GM18909 (cell line): ENCODE measurements around the gene MED20.

Experiments used
- ATAC-seq: cut with Tn5 transposase; IDR thresholded peaks from one replicate; pipeline ENCODE4 v1.9.1; 2021; ENCODE audit warnings: mild to moderate bottlenecking; ENCODE audit not compliant: unreplicated experiment, poor library complexity

The MED20 gene

GRCh38 chr6:41914869-41915530 lies 5.9 kb downstream of the MED20 start:
- ATAC-seq: no peak

- no peak for ATAC-seq
Observed at GRCh38 chr6:41914343-41914742, 6.6 kb downstream of the MED20 start.

- no peak for ATAC-seq
Observed at GRCh38 chr6:41909727-41910126, 11.2 kb downstream of the MED20 start.

DNA sequence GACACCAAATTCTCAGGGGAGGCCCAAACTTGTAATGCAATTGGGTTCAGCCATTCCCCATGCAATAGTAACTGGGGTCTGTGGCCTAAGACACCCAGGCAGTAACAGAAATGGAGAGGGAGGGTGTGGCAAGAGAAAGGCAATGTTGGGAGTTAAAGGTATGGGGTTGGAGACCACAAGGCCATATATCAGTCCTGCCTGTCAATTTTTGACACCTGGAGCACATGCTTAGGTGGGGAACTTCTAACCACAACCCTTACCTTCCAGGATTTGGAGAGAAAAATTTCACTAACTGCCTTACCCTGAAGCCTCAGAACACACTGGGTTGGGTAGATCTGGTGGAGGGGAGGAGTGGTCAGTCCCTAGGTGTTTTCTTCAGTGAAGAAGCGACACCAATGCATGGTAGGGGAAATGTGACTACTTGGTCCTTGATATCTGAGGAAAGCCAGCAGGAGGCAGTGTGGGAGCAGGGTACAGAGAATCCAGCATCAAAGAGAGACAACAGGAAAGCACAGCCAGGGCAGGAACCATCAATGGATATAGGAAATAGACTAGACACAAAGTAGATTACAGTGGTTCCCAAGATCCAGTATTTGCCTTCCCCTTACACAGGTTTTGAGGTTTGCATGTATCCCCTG lies 18.9 kb downstream of the MED20 start:
- no peak for ATAC-seq

GRCh38 chr6:41900861-41901260 lies 20.1 kb downstream of the MED20 start:
- no peak for ATAC-seq

DNA sequence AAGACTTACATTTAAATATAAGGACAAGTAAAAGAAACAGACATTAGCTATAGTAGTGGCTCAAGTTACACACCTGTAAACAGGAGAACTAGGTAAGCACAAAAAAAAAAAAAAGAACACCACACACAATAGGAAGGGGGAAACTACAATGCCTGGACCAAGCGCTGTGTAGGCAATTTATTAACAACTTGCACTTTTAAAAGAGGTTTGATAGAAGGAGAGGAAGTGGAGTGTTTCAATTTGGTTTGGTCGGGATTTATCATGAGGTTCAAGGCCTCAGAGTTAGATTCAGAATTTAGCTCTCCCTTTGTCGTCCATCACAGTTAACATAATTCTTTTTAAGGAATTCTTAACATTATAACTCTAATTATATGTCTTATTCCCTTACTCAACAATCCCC lies 24.7 kb downstream of the MED20 start:
- ATAC-seq: no peak

DNA sequence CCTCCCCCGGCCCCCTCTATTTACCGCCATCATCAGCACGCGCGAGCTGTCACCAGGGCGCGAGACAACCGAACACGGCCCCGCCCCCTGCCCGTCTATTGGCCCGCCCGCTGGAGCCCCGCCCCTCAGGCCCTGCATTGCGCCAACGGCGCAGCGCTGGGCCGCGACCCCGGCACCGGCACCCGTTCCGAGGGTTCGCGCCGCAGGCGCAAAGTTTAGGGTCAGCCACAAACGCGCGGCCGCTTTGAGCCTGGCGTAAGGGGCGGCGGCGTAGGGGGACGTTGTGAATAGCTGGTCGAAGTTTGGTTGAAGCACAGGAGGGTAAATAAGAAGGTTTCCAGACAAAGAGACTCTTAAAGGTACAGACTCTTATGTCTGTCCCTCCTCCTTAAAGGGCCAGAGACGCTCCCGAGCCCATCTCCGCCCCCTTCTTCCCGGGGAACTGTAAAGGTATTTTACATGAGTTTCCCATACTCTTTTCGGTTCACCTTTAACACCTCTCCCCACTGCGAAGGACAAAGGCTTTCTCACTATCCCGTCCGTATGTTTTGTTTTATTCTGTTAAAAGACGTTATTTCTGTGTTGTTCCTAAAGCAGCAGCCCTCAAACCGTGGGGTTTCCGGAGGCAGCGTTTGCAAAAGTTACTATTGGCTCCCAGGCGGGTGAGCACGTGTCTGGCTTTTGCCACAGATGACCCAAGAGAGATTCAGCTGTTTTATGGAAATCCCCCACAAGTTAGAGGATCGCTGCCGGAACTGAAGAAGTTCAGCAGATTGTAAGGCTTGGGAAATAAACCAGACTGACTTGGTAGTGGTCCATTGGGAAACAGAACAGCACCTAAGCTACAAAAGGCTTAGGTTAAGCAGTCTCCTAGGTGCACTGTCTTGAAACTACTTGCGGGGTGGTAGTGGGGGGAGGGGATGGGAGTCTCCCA lies 25.4 kb downstream of the MED20 start, which contains the start of gene USP49:
Gene USP49 (minus strand): TSS at position 76 of the 934 bp plus-strand sequence. CDS start 88,392 bp downstream, outside the sequence.
- ATAC-seq: peak; percentile 83

DNA sequence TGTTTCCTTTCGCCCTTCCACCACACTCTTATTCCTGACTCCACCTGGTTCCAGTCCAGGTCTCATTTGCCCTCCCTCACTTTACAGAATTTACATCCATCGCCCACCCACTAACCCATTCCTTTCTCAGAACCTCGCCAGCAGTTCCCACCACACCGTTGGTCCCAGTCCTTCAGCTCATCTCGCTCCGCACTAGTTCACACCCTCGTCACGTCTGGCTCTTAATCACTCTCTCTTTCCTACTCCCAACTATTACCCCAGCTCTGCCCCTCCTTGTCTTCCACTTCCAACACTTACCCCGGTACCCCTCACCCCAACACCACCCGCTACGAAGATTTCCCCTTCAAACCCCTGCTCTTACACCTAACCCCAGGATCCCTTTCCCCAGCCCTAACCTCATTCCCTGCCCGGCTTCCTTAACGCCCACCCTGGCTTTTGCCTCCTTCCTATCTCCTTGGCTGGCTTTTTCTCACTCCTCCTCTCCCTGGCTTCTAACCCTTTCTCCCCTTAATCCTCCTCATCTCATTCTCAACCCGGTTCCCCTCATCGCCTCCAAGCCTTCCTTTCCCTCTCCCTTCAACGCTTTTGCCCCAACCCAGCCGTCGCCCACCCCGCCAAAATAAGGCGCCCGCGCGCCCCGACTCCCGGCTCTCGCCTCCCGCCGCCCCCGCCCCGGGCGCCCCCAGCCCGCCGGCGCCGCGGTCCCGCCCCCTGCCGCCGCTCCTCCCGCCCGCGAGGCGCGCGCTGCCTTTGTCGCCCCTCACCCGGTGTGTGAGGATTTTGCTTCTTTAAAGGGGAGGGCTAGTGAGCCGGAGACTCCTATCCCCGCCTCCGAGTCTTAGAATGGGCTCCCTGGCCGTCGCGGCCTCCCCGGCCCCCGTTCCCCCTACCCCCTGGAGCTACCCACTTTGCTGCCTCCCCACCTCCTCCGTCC lies 26.3 kb downstream of the MED20 start:
- peak; percentile 23 for ATAC-seq

DNA sequence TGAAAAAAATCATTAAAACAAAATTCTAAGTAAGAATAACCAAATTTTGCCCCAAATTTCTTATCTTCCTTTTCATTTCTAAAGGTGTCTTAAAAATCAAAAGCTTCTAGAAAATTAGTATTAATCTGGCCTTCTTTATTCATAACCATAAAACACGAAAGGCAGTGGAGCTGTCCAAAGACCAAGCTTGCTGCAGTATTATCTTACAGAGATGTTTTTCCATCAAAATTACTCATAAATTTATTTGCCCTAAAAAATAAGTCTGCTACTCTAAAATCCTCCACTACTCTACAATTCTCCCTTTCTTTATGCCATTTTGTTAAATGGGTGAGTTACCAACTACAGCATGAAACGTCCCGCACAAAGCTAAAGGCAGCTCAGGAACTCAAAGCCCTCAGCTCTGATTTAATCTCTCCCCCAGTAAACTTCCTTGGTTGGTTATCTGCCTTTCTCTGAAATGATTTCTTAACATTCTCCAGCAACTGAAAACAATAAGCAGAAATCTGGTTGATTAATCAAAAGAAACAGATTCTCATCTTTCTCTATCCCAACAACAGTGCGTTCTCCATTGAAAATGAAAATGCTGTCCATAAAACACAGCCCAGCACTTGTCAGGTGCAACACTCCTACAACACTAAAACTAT lies 27.9 kb downstream of the MED20 start:
- ATAC-seq: no peak

GRCh38 chr6:41887331-41887751 lies 33.6 kb downstream of the MED20 start:
- ATAC-seq: no peak

DNA sequence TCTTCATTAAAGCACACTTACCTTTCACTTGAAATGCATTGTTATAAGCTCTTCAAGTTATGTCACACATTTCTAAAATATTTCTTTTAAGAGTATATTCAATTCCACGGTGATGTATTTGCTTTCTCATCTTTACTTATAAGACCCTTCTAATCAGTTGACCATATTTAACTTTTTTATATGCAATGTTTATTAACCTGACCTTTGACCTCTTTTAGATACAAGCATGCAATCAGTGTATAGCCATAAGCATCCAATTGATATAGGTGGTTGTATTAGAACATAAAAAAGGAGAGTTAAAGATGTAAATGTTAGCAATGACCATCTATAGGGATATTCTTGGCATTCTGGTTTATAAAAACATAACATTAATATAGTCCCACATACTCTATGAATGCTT lies 35.0 kb downstream of the MED20 start:
- no peak for ATAC-seq

GRCh38 chr6:41884957-41885356 lies 36.0 kb downstream of the MED20 start:
- ATAC-seq: no peak

DNA sequence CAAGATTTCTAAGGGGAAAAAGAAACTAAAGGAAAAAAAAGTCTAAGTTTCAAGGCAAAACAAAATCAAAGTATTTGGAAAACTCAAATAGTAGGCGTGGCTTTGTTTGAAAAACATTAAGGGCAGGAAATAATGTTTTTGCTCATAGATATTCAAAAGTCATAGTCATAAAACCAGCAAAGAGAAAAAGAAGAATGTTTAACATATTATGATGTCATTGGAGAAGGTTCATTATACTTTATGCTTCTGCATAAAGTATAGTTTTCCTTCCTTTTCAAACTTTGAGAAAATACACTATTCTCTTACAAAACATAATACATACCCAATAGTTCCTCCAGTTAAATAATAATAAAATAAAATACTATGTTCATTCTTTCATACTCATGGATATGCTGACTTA lies 39.4 kb downstream of the MED20 start:
- no peak for ATAC-seq

DNA sequence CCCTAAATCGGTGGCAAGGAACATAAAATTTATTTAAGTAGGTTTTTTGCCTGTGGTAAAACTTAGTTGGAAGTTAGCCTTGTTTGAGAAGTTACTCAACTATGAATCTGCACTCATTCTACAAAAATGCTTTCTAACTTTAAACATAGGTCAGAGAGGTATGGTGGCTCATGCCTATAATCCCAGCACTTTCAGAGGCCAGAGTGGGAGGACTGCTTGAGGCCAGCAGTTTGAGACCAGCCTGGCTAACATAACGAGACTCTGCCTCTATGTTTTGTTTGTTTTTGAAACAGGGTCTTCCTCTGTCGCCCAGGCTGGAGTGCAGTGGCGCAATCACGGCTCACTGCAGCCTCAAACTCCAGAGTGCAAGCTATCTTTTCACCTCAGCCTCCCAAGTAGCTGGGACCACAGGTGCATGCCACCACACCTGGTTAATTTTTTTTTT lies 42.0 kb downstream of the MED20 start:
- ATAC-seq: no peak

- no peak for ATAC-seq
Observed at GRCh38 chr6:41878246-41878645, 42.7 kb downstream of the MED20 start.

DNA sequence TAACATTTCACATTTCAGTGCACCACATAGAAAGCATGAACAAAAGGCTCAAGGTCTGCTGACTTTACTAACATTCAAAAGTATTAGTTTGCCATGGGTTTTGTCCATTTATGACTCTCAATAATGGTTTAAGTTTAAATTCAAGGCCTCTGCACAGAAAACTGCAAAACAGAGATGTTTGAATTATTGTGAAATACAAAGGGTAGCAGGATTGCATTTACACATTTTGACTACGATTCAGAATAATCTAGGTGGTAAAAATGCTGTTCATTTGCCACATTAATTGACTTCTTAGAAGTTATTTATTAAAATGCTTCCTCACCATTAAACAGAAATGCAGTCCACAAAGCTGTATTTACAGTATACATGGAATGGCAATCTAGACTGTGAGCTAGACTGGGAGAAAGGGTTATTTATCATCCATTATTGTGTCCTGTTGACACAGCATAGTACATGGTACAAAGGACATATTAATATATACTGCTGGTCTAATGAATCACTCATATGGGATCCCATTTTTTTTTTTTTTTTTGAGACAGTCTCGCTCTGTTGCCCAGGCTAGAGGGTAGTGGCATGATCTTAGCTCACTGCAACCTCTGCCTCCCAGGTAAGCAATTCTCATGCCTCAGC lies 43.8 kb downstream of the MED20 start:
- ATAC-seq: no peak

GRCh38 chr6:41874741-41875140 lies 46.2 kb downstream of the MED20 start:
- ATAC-seq: no peak

DNA sequence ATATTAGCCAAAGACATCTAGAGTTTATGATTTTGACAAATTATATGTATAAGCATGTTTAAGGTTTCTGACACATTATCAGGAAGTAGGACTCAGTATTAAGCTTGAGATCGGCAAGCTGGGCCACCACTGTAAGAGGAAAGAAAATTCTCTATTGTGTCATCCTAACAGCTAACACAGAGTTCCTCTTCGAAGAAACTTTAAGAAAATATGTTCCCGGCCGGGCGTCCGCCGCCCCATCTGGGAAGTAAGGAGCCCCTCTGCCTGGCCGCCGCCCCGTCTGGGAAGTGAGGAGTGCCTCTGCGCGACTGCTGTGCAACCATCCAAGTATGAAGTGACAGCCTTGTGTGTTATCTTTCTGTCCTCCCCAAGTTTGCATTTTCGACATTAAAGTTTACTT lies 48.8 kb downstream of the MED20 start:
- ATAC-seq: no peak

GRCh38 chr6:41871691-41872090 lies 49.2 kb downstream of the MED20 start:
- ATAC-seq: no peak
